ENCODE measurements around the gene GBGT1. TPM values are rescaled to one million over a fixed set of nuclear protein-coding genes. Genes with fewer than 3 reads are reported as not detected.
A peak's percentile ranks its signal among the peaks of the same experiment; 100 is the strongest.

GBGT1 gene
- total RNA-seq, 3 donors from 2014 or later, result 4.3 to 14.0 (median 8.6) TPM

- ATAC-seq (no peak), DNase-seq (no peak)
- no peaks in the 10 kb centered on the region for H3K9me3 ChIP-seq
- no peaks in the 10 kb centered on the region for H3K36me3 ChIP-seq (ENCODE audit: low read depth)
- intact Hi-C loops (cut with DNase I, micrococcal nuclease), result no loop called here
- H3K4me3 ChIP-seq, result no peak overlapping the region
- no peak for TF ChIP-seq CTCF (IDR thresholded peaks at IDR 0.05)
- peaks cover 38% of the 10 kb centered on the region for H3K4me1 ChIP-seq (ENCODE audit: low read depth)
These were observed 38.8 kb downstream of the GBGT1 start for GRCh38 chr9:133124907-133125275.

GRCh38 chr9:133124123-133124906 lies 39.4 kb downstream of the GBGT1 start:
- Histone ChIP-seq H3K4me1 (ENCODE audit: low read depth) (peaks cover 44% of the 10 kb centered on the region), H3K36me3 (ENCODE audit: low read depth) (no peaks in the 10 kb centered on the region), H3K4me3 (no peak overlapping the region), H3K9me3 (no peaks in the 10 kb centered on the region)
- intact Hi-C loops (cut with DNase I, micrococcal nuclease), result no loop called here
- ATAC-seq, result no peak
- DNase-seq, result no peak
- no peak for TF ChIP-seq CTCF (IDR thresholded peaks at IDR 0.05)

- ATAC-seq (no peak), DNase-seq (peak in 2 of 3 donors; percentile 58 to 67)
- no peak for TF ChIP-seq CTCF (IDR thresholded peaks at IDR 0.05)
- no peak overlapping the region for H3K4me3 ChIP-seq
- intact Hi-C loops (cut with DNase I, micrococcal nuclease), result no loop called here
- peaks cover 40% of the 10 kb centered on the region for H3K4me1 ChIP-seq (ENCODE audit: low read depth)
- no peaks in the 10 kb centered on the region for H3K9me3 ChIP-seq
- no peaks in the 10 kb centered on the region for H3K36me3 ChIP-seq (ENCODE audit: low read depth)
These were observed 40.6 kb downstream of the GBGT1 start for GRCh38 chr9:133122935-133123611.

GRCh38 chr9:133122605-133122934 lies 41.1 kb downstream of the GBGT1 start:
- Histone ChIP-seq H3K36me3 (ENCODE audit: low read depth) (no peaks in the 10 kb centered on the region), H3K4me1 (ENCODE audit: low read depth) (peaks cover 40% of the 10 kb centered on the region), H3K9me3 (no peaks in the 10 kb centered on the region), H3K4me3 (no peak overlapping the region)
- intact Hi-C loops (cut with DNase I, micrococcal nuclease), result no loop called here
- ATAC-seq (no peak), DNase-seq (no peak)
- TF ChIP-seq CTCF (IDR thresholded peaks at IDR 0.05), result no peak

- peaks cover 39% of the 10 kb centered on the region for H3K4me1 ChIP-seq (ENCODE audit: low read depth)
- ATAC-seq, result no peak
- no peak overlapping the region for H3K4me3 ChIP-seq
- DNase-seq, result peak in 2 of 3 donors; percentile 57 to 78
- intact Hi-C loops (cut with DNase I, micrococcal nuclease), result no loop called here
- H3K9me3 ChIP-seq, result no peaks in the 10 kb centered on the region
- no peak for TF ChIP-seq CTCF (IDR thresholded peaks at IDR 0.05)
- no peaks in the 10 kb centered on the region for H3K36me3 ChIP-seq (ENCODE audit: low read depth)
These were observed 41.7 kb downstream of the GBGT1 start for GRCh38 chr9:133121915-133122550.
